GM23338 (cell line): ENCODE data around the gene SLC7A14. TPM values are rescaled to one million over a fixed set of nuclear protein-coding genes. Genes with fewer than 3 reads are reported as not detected.

Source experiments
- ATAC-seq: fragments of 200-7000 bp; cut with Tn5 transposase; 3 replicates; pipeline ENCODE4 v1.9.1; 2020
- DNase-seq: peaks from one replicate; pipeline ENCODE4 v3.0.0-alpha.2; 2015; ENCODE audit warnings: low spot score
- H2AFZ ChIP-seq: fragments of 200-600 bp; sonication (generic); 2 replicates; pipeline ENCODE4 v1.8.0; 2016; ENCODE audit warnings: antibody characterized with exemption, mild to moderate bottlenecking, moderate library complexity
- H3F3A ChIP-seq: fragments of 200-600 bp; sonication (generic); replicated peaks from 2 replicates; pipeline ENCODE4 v1.8.0; 2017; ENCODE audit warnings: antibody characterized with exemption, mixed run types, low read depth
- H3K27ac ChIP-seq: fragments of 200-600 bp; sonication (generic); 2 replicates; pipeline ENCODE4 v1.6.1; 2016; ENCODE audit warnings: low read depth
- H3K27me3 ChIP-seq: fragments of 200-600 bp; sonication (generic); 2 replicates; pipeline ENCODE4 v1.8.0; 2016; ENCODE audit warnings: mild to moderate bottlenecking, mixed run types, moderate library complexity; ENCODE audit not compliant: insufficient read depth
- H3K36me3 ChIP-seq: fragments of 200-600 bp; sonication (generic); 2 replicates; pipeline ENCODE4 v1.8.0; 2016; ENCODE audit warnings: mild to moderate bottlenecking; ENCODE audit not compliant: insufficient read depth
- H3K4me1 ChIP-seq: fragments of 200-600 bp; sonication (generic); 2 replicates; pipeline ENCODE4 v1.8.0; 2016; ENCODE audit warnings: mild to moderate bottlenecking, moderate library complexity; ENCODE audit not compliant: insufficient read depth
- H3K4me2 ChIP-seq: fragments of 200-600 bp; sonication (generic); 2 replicates; pipeline ENCODE4 v1.7.1; 2017; ENCODE audit warnings: mixed run types
- H3K4me3 ChIP-seq: fragments of 200-600 bp; sonication (generic); 2 replicates; pipeline ENCODE4 v1.6.1; 2016; ENCODE audit warnings: mixed run types
- H3K79me2 ChIP-seq: fragments of 200-600 bp; sonication (generic); replicated peaks from 2 replicates; pipeline ENCODE4 v1.8.0; 2017; ENCODE audit warnings: mild to moderate bottlenecking; ENCODE audit not compliant: insufficient read depth
- H3K9me2 ChIP-seq: fragments of 200-600 bp; sonication (generic); 2 replicates; pipeline ENCODE4 v1.8.0; 2017; ENCODE audit not compliant: insufficient read depth
- H4K20me1 ChIP-seq: fragments of 200-600 bp; sonication (generic); replicated peaks from 2 replicates; pipeline ENCODE4 v1.8.0; 2017; ENCODE audit warnings: mild to moderate bottlenecking; ENCODE audit not compliant: insufficient read depth
- H3K27ac Mint-ChIP-seq: 2 replicates; pipeline ENCODE4 v1.8.0; 2020; ENCODE audit warnings: inconsistent platforms, mild to moderate bottlenecking, moderate library complexity, mixed read lengths
- H3K27me3 Mint-ChIP-seq: 3 replicates; pipeline ENCODE4 v1.8.0; 2022; ENCODE audit warnings: low read depth, mild to moderate bottlenecking, moderate library complexity, mixed read lengths, inconsistent platforms; ENCODE audit not compliant: insufficient read depth, poor library complexity
- H3K36me3 Mint-ChIP-seq: 3 replicates; pipeline ENCODE4 v1.8.0; 2021; ENCODE audit warnings: low read depth, mild to moderate bottlenecking, inconsistent platforms, moderate library complexity, mixed read lengths
- H3K4me1 Mint-ChIP-seq: 3 replicates; pipeline ENCODE4 v1.8.0; 2020; ENCODE audit warnings: mild to moderate bottlenecking, inconsistent platforms, mixed read lengths
- H3K4me3 Mint-ChIP-seq: 3 replicates; pipeline ENCODE4 v1.8.0; 2021; ENCODE audit warnings: moderate library complexity, mild to moderate bottlenecking, inconsistent platforms, mixed read lengths
- H3K9me3 Mint-ChIP-seq: 3 replicates; pipeline ENCODE4 v1.8.0; 2020; ENCODE audit warnings: moderate library complexity, mild to moderate bottlenecking, inconsistent platforms, mixed read lengths
- CREB1 ChIP-seq: fragments of 250-450 bp; sonication (Bioruptor Pico); IDR thresholded peaks from 2 replicates; pipeline ENCODE4 v1.5.0; 2020; ENCODE audit warnings: low read depth, mild to moderate bottlenecking, moderate library complexity
- EZH2 ChIP-seq: fragments of 200-600 bp; sonication (generic); IDR thresholded peaks from one replicate; pipeline ENCODE4 v1.8.0; 2017; ENCODE audit warnings: antibody characterized with exemption, mild to moderate bottlenecking, low read depth; ENCODE audit not compliant: unreplicated experiment
- EZH2phosphoT487 ChIP-seq: fragments of 200-600 bp; sonication (generic); IDR thresholded peaks from one replicate; pipeline ENCODE4 v1.8.1; 2018; ENCODE audit warnings: antibody characterized with exemption; ENCODE audit not compliant: unreplicated experiment
- JUNB ChIP-seq: IDR thresholded peaks from one replicate; pipeline ENCODE4 v1.6.1; 2016; ENCODE audit warnings: antibody characterized with exemption; ENCODE audit not compliant: unreplicated experiment
- NANOG ChIP-seq: IDR thresholded peaks from 2 replicates; pipeline ENCODE4 v1.6.1; 2016; ENCODE audit warnings: antibody characterized with exemption, borderline replicate concordance
- POLR2AphosphoS5 ChIP-seq: IDR thresholded peaks from 2 replicates; pipeline ENCODE4 v1.6.1; 2016; ENCODE audit warnings: antibody characterized with exemption, low read depth
- STAT1 ChIP-seq: IDR thresholded peaks from one replicate; pipeline ENCODE4 v1.6.1; 2016; ENCODE audit warnings: antibody characterized with exemption; ENCODE audit not compliant: unreplicated experiment
- ZNF114 ChIP-seq: fragments of 250-450 bp; sonication (Bioruptor Pico); IDR thresholded peaks from 2 replicates; pipeline ENCODE4 v1.5.0; 2020; ENCODE audit warnings: mild to moderate bottlenecking, moderate library complexity
- ZNF331 ChIP-seq: fragments of 250-450 bp; sonication (Bioruptor Pico); IDR thresholded peaks from 2 replicates; pipeline ENCODE4 v1.5.0; 2020; ENCODE audit warnings: low read depth, mild to moderate bottlenecking, moderate library complexity
- polyA plus RNA-seq: library from polyadenylated mRNA; unstranded; fragments of >200 nt; fragmentation: Nextera tagmentation; extraction: Ambion mirVana; gene quantifications from 2 replicates; pipeline ENCODE4 v1.2.1, GENCODE V29; 2016
- total RNA-seq: library from RNA; depleted of rRNA; stranded (reverse); fragments of >200 nt; shearing (Covaris generic); gene quantifications from 2 replicates; pipeline ENCODE4 v1.2.3, GENCODE V29; 2014
- TF ChIP-seq, protein P1 (sequence below): IDR thresholded peaks from 2 replicates; pipeline ENCODE4 v1.6.1; 2016; ENCODE audit warnings: antibody characterized with exemption
- TF ChIP-seq, protein P2 (sequence below): fragments of 250-450 bp; sonication (Bioruptor Pico); IDR thresholded peaks from 2 replicates; pipeline ENCODE4 v1.5.0; 2020; ENCODE audit warnings: mild to moderate bottlenecking, moderate library complexity
- TF ChIP-seq, protein P3 (sequence below), 2 experiments: fragments of 200-600 bp in 1 of 2; sonication (generic) in 1 of 2; conservative IDR thresholded peaks; 2 replicates each; pipeline versions ENCODE4 v1.5.1 to v1.6.1; 2016 to 2017; ENCODE audit warnings: antibody characterized with exemption in 2 of 2, low read depth in 2 of 2, mild to moderate bottlenecking in 2 of 2, moderate library complexity in 1 of 2
- TF ChIP-seq, protein P4 (sequence below): IDR thresholded peaks from one replicate; pipeline ENCODE4 v1.6.1; 2018; ENCODE audit warnings: antibody characterized with exemption; ENCODE audit not compliant: unreplicated experiment

SLC7A14 gene
- total and polyA plus RNA-seq, 2 experiments from 2014 or later, result 0.49 to 0.82 TPM

DNA sequence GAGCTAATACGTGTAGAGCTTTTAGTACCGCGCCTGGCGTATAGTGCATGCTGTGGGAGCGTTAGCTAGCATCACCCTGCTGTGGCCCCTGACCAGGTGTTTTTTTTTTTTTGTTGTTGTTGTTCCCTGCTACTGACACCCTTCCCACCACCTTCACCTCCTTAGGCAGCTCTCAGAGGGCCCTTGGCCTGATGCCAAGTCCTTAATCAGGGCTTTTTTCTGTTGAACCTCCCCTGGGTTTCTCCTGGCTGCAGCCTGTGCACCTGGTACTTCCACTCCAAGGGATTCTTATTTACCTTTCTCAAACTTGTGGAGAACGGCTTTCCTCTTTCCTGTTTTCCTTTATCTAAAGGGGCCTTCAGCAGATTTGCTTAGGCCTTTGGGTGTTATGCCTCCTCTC, 53.3 kb downstream of the SLC7A14 start:
- H3K9me2 ChIP-seq, result 0 out of 2 replicates have a peak, but pooled peaks cover 2% of the 10 kb centered on the region
- Mint-ChIP-seq H3K27me3 (peaks cover 2% of the 10 kb centered on the region), H3K4me3 (no peak overlapping the region), H3K9me3 (no peaks in the 10 kb centered on the region), H3K4me1 (peaks cover 9% of the 10 kb centered on the region), H3K27ac (no peak overlapping the region), H3K36me3 (no peaks in the 10 kb centered on the region)
- TF ChIP-seq, protein P1, sequence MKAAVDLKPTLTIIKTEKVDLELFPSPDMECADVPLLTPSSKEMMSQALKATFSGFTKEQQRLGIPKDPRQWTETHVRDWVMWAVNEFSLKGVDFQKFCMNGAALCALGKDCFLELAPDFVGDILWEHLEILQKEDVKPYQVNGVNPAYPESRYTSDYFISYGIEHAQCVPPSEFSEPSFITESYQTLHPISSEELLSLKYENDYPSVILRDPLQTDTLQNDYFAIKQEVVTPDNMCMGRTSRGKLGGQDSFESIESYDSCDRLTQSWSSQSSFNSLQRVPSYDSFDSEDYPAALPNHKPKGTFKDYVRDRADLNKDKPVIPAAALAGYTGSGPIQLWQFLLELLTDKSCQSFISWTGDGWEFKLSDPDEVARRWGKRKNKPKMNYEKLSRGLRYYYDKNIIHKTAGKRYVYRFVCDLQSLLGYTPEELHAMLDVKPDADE, result no peak
- no peak for TF ChIP-seq EZH2phosphoT487
- TF ChIP-seq ZNF114 (CRISPR knock-in tag), result no peak
- TF ChIP-seq, protein P2, sequence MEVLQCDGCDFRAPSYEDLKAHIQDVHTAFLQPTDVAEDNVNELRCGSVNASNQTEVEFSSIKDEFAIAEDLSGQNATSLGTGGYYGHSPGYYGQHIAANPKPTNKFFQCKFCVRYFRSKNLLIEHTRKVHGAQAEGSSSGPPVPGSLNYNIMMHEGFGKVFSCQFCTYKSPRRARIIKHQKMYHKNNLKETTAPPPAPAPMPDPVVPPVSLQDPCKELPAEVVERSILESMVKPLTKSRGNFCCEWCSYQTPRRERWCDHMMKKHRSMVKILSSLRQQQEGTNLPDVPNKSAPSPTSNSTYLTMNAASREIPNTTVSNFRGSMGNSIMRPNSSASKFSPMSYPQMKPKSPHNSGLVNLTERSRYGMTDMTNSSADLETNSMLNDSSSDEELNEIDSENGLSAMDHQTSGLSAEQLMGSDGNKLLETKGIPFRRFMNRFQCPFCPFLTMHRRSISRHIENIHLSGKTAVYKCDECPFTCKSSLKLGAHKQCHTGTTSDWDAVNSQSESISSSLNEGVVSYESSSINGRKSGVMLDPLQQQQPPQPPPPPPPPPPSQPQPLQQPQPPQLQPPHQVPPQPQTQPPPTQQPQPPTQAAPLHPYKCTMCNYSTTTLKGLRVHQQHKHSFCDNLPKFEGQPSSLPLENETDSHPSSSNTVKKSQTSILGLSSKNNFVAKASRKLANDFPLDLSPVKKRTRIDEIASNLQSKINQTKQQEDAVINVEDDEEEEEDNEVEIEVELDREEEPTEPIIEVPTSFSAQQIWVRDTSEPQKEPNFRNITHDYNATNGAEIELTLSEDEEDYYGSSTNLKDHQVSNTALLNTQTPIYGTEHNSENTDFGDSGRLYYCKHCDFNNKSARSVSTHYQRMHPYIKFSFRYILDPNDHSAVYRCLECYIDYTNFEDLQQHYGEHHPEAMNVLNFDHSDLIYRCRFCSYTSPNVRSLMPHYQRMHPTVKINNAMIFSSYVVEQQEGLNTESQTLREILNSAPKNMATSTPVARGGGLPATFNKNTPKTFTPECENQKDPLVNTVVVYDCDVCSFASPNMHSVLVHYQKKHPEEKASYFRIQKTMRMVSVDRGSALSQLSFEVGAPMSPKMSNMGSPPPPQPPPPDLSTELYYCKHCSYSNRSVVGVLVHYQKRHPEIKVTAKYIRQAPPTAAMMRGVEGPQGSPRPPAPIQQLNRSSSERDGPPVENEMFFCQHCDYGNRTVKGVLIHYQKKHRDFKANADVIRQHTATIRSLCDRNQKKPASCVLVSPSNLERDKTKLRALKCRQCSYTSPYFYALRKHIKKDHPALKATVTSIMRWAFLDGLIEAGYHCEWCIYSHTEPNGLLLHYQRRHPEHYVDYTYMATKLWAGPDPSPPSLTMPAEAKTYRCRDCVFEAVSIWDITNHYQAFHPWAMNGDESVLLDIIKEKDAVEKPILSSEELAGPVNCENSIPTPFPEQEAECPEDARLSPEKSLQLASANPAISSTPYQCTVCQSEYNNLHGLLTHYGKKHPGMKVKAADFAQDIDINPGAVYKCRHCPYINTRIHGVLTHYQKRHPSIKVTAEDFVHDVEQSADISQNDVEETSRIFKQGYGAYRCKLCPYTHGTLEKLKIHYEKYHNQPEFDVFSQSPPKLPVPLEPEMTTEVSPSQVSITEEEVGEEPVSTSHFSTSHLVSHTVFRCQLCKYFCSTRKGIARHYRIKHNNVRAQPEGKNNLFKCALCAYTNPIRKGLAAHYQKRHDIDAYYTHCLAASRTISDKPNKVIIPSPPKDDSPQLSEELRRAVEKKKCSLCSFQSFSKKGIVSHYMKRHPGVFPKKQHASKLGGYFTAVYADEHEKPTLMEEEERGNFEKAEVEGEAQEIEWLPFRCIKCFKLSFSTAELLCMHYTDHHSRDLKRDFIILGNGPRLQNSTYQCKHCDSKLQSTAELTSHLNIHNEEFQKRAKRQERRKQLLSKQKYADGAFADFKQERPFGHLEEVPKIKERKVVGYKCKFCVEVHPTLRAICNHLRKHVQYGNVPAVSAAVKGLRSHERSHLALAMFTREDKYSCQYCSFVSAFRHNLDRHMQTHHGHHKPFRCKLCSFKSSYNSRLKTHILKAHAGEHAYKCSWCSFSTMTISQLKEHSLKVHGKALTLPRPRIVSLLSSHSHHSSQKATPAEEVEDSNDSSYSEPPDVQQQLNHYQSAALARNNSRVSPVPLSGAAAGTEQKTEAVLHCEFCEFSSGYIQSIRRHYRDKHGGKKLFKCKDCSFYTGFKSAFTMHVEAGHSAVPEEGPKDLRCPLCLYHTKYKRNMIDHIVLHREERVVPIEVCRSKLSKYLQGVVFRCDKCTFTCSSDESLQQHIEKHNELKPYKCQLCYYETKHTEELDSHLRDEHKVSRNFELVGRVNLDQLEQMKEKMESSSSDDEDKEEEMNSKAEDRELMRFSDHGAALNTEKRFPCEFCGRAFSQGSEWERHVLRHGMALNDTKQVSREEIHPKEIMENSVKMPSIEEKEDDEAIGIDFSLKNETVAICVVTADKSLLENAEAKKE (CRISPR knock-in tag), result no peak
- TF ChIP-seq EZH2, result no peak
- no peak for TF ChIP-seq POLR2AphosphoS5
- TF ChIP-seq CREB1 (CRISPR knock-in tag), result no peak
- TF ChIP-seq, protein P3, sequence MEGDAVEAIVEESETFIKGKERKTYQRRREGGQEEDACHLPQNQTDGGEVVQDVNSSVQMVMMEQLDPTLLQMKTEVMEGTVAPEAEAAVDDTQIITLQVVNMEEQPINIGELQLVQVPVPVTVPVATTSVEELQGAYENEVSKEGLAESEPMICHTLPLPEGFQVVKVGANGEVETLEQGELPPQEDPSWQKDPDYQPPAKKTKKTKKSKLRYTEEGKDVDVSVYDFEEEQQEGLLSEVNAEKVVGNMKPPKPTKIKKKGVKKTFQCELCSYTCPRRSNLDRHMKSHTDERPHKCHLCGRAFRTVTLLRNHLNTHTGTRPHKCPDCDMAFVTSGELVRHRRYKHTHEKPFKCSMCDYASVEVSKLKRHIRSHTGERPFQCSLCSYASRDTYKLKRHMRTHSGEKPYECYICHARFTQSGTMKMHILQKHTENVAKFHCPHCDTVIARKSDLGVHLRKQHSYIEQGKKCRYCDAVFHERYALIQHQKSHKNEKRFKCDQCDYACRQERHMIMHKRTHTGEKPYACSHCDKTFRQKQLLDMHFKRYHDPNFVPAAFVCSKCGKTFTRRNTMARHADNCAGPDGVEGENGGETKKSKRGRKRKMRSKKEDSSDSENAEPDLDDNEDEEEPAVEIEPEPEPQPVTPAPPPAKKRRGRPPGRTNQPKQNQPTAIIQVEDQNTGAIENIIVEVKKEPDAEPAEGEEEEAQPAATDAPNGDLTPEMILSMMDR (conservative IDR thresholded peaks at IDR 0.05; ENCODE audit: low read depth in 2 of 2), result no peak
- TF ChIP-seq JUNB, result no peak
- TF ChIP-seq, protein P4, sequence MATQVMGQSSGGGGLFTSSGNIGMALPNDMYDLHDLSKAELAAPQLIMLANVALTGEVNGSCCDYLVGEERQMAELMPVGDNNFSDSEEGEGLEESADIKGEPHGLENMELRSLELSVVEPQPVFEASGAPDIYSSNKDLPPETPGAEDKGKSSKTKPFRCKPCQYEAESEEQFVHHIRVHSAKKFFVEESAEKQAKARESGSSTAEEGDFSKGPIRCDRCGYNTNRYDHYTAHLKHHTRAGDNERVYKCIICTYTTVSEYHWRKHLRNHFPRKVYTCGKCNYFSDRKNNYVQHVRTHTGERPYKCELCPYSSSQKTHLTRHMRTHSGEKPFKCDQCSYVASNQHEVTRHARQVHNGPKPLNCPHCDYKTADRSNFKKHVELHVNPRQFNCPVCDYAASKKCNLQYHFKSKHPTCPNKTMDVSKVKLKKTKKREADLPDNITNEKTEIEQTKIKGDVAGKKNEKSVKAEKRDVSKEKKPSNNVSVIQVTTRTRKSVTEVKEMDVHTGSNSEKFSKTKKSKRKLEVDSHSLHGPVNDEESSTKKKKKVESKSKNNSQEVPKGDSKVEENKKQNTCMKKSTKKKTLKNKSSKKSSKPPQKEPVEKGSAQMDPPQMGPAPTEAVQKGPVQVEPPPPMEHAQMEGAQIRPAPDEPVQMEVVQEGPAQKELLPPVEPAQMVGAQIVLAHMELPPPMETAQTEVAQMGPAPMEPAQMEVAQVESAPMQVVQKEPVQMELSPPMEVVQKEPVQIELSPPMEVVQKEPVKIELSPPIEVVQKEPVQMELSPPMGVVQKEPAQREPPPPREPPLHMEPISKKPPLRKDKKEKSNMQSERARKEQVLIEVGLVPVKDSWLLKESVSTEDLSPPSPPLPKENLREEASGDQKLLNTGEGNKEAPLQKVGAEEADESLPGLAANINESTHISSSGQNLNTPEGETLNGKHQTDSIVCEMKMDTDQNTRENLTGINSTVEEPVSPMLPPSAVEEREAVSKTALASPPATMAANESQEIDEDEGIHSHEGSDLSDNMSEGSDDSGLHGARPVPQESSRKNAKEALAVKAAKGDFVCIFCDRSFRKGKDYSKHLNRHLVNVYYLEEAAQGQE, result no peak
- TF ChIP-seq STAT1, result no peak
- TF ChIP-seq NANOG, result no peak
- TF ChIP-seq ZNF331, result no peak
- no peaks in the 10 kb centered on the region for H3K36me3 ChIP-seq
- H3K27ac ChIP-seq, result no peak overlapping the region
- DNase-seq (no peak), ATAC-seq (no peak)
- no peaks in the 10 kb centered on the region for H4K20me1 ChIP-seq
- no peak overlapping the region for H2AFZ ChIP-seq
- H3K79me2 ChIP-seq, result no peaks in the 10 kb centered on the region
- no peak overlapping the region for H3K4me2 ChIP-seq
- H3K27me3 ChIP-seq, result no peaks in the 10 kb centered on the region
- peaks cover 3% of the 10 kb centered on the region; the same call in 1 of the 2 replicates for H3K4me1 ChIP-seq
- no peaks in the 10 kb centered on the region for H3F3A ChIP-seq
- no peak overlapping the region for H3K4me3 ChIP-seq
